BLaER1 treated with 17β-estradiol and CSF1 and Interleukin-3, amounts not matched to agents 10 nM and 100 nM (cell line): Measurements from ENCODE around the gene TNS2.
A peak's percentile ranks its signal among the peaks of the same experiment; 100 is the strongest.

Experiments used
- H3K27ac ChIP-seq, 11 experiments: shearing (Covaris generic); formaldehyde crosslinking; 2 replicates each; pipeline ENCODE4 v1.8.1; 2022
- H3K27me3 ChIP-seq, 11 experiments: shearing (Covaris generic); formaldehyde crosslinking; 2 replicates each; pipeline ENCODE4 v1.8.1; 2022
- H3K36me3 ChIP-seq, 11 experiments: shearing (Covaris generic); formaldehyde crosslinking; 2 replicates each; pipeline ENCODE4 v1.8.1; 2022
- H3K4me1 ChIP-seq, 10 experiments: shearing (Covaris generic); formaldehyde crosslinking; 2 replicates each; pipeline ENCODE4 v1.8.1; 2022
- H3K4me2 ChIP-seq, 11 experiments: shearing (Covaris generic); formaldehyde crosslinking; 2 replicates each; pipeline ENCODE4 v1.8.1; 2022
- H3K4me3 ChIP-seq, 10 experiments: shearing (Covaris generic); formaldehyde crosslinking; 2 replicates each; pipeline ENCODE4 v1.8.1; 2022
- H3K9ac ChIP-seq, 11 experiments: shearing (Covaris generic); formaldehyde crosslinking; 2 replicates each; pipeline ENCODE4 v1.8.1; 2022
- H3K9me3 ChIP-seq, 11 experiments: shearing (Covaris generic); formaldehyde crosslinking; replicated peaks in 1 of 11; 2 replicates each; pipeline ENCODE4 v1.8.1; 2022
- H4K20me1 ChIP-seq, 11 experiments: shearing (Covaris generic); formaldehyde crosslinking; 2 replicates each; pipeline ENCODE4 v1.8.1; 2022
- Cebpa-rat ChIP-seq, 11 experiments: shearing (Covaris generic); IDR thresholded peaks; 2 replicates each; pipeline ENCODE4 v1.8.1; 2022

The TNS2 gene

GRCh38 chr12:53036802-53037201 lies 13.1 kb upstream of the TNS2 start:
- peak in 2 of 11 experiments; percentile 25 to 52; a peak in 1 of 22 replicates for TF ChIP-seq Cebpa-rat (IDR thresholded peaks at IDR 0.05)
- H3K27ac ChIP-seq: no peak overlapping the region
- peaks cover 11 to 40% (median 31%) of the 10 kb centered on the region in 10 experiments for H3K4me1 ChIP-seq
- no peaks in the 10 kb centered on the region for H3K27me3 ChIP-seq
- no peak overlapping the region for H3K4me3 ChIP-seq
- H3K36me3 ChIP-seq: peaks cover 89 to 100% (median 99%) of the 10 kb centered on the region in 11 experiments
- peaks cover 49 to 83% (median 79%) of the 10 kb centered on the region in 11 experiments; a peak in 20 of 22 replicates for H4K20me1 ChIP-seq
- no peak overlapping the region for H3K4me2 ChIP-seq
- H3K9ac ChIP-seq: peak overlapping the region in 2 of 11 experiments; percentile 1 to 4; a peak in 2 of 22 replicates
- H3K9me3 ChIP-seq: no peaks in the 10 kb centered on the region

GRCh38 chr12:53039851-53040250 lies 10.0 kb upstream of the TNS2 start:
- peaks cover 31 to 70% (median 58%) of the 10 kb centered on the region in 11 experiments; a peak in 19 of 22 replicates for H4K20me1 ChIP-seq
- no peak overlapping the region for H3K9ac ChIP-seq
- no peak overlapping the region for H3K4me2 ChIP-seq
- H3K27me3 ChIP-seq: no peaks in the 10 kb centered on the region
- no peaks in the 10 kb centered on the region for H3K9me3 ChIP-seq
- no peak overlapping the region for H3K27ac ChIP-seq
- TF ChIP-seq Cebpa-rat (IDR thresholded peaks at IDR 0.05): no peak
- peaks cover 71 to 89% (median 84%) of the 10 kb centered on the region in 11 experiments for H3K36me3 ChIP-seq
- H3K4me3 ChIP-seq: no peak overlapping the region
- H3K4me1 ChIP-seq: peaks cover 11 to 30% (median 20%) of the 10 kb centered on the region in 10 experiments

GRCh38 chr12:53042607-53043454 lies 7.0 kb upstream of the TNS2 start:
- H3K4me1 ChIP-seq: peaks cover 24 to 47% (median 35%) of the 10 kb centered on the region in 10 experiments
- H3K27me3 ChIP-seq: no peaks in the 10 kb centered on the region
- no peaks in the 10 kb centered on the region for H3K9me3 ChIP-seq
- peaks cover 17 to 40% (median 31%) of the 10 kb centered on the region in 11 experiments; a peak in 19 of 22 replicates for H4K20me1 ChIP-seq
- no peak overlapping the region for H3K4me3 ChIP-seq
- no peak overlapping the region for H3K4me2 ChIP-seq
- H3K9ac ChIP-seq: no peak overlapping the region
- no peak for TF ChIP-seq Cebpa-rat (IDR thresholded peaks at IDR 0.05)
- H3K27ac ChIP-seq: no peak overlapping the region
- H3K36me3 ChIP-seq: peaks cover 42 to 59% (median 54%) of the 10 kb centered on the region in 11 experiments

- Histone ChIP-seq H3K36me3 (peaks cover 29 to 46% (median 41%) of the 10 kb centered on the region in 11 experiments), H3K9me3 (no peaks in the 10 kb centered on the region), H3K4me3 (no peak overlapping the region), H3K4me1 (peaks cover 27 to 47% (median 35%) of the 10 kb centered on the region in 10 experiments), H3K27me3 (no peaks in the 10 kb centered on the region), H4K20me1 (peaks cover 8 to 29% (median 18%) of the 10 kb centered on the region in 11 experiments; a peak in 17 of 22 replicates), H3K4me2 (no peak overlapping the region), H3K9ac (no peak overlapping the region), H3K27ac (no peak overlapping the region)
- TF ChIP-seq Cebpa-rat (IDR thresholded peaks at IDR 0.05): no peak
These were observed 5.7 kb upstream of the TNS2 start for GRCh38 chr12:53044052-53044581.

GRCh38 chr12:53044896-53045695 lies 4.8 kb upstream of the TNS2 start:
- H3K4me1 ChIP-seq: peaks cover 36 to 53% (median 43%) of the 10 kb centered on the region in 10 experiments
- no peak overlapping the region for H3K4me3 ChIP-seq
- H3K27ac ChIP-seq: no peak overlapping the region
- TF ChIP-seq Cebpa-rat (IDR thresholded peaks at IDR 0.05): no peak
- no peaks in the 10 kb centered on the region for H3K9me3 ChIP-seq
- no peaks in the 10 kb centered on the region for H3K27me3 ChIP-seq
- no peak overlapping the region for H3K9ac ChIP-seq
- peaks cover 0 to 21% (median 9%) of the 10 kb centered on the region in 11 experiments; a peak in 8 of 22 replicates for H4K20me1 ChIP-seq
- H3K36me3 ChIP-seq: peaks cover 20 to 36% (median 32%) of the 10 kb centered on the region in 11 experiments
- peak overlapping the region in 9 of 11 experiments; percentile 82 to 99 (median 96); a peak in 9 of 22 replicates for H3K4me2 ChIP-seq

GRCh38 chr12:53045696-53046045 lies 4.2 kb upstream of the TNS2 start:
- Histone ChIP-seq H3K9me3 (no peaks in the 10 kb centered on the region), H3K27me3 (no peaks in the 10 kb centered on the region), H3K36me3 (peaks cover 16 to 30% (median 26%) of the 10 kb centered on the region in 11 experiments), H3K4me2 (peak overlapping the region; percentile 82 to 99 (median 96)), H3K27ac (no peak overlapping the region), H3K9ac (no peak overlapping the region), H3K4me3 (peak overlapping the region in 1 of 10 experiments; percentile 71; a peak in 3 of 20 replicates), H4K20me1 (peaks cover 0 to 24% (median 9%) of the 10 kb centered on the region in 11 experiments; a peak in 8 of 22 replicates), H3K4me1 (peaks cover 39 to 59% (median 48%) of the 10 kb centered on the region in 10 experiments)
- TF ChIP-seq Cebpa-rat (IDR thresholded peaks at IDR 0.05): no peak

GRCh38 chr12:53046655-53047220 lies 3.1 kb upstream of the TNS2 start:
- Histone ChIP-seq H3K9ac (peak overlapping the region; percentile 77 to 90 (median 84)), H3K4me1 (peaks cover 39 to 69% (median 58%) of the 10 kb centered on the region in 10 experiments), H4K20me1 (peaks cover 0 to 33% (median 9%) of the 10 kb centered on the region in 11 experiments; a peak in 8 of 22 replicates), H3K27ac (peak overlapping the region; percentile 61 to 84 (median 78)), H3K36me3 (peaks cover 10 to 20% (median 15%) of the 10 kb centered on the region in 11 experiments; a peak in 17 of 22 replicates), H3K9me3 (no peaks in the 10 kb centered on the region), H3K27me3 (no peaks in the 10 kb centered on the region), H3K4me2 (peak overlapping the region; percentile 82 to 99 (median 96)), H3K4me3 (peak overlapping the region; percentile 63 to 76 (median 67))
- no peak for TF ChIP-seq Cebpa-rat (IDR thresholded peaks at IDR 0.05)
